A549 (cell line): ENCODE data around the gene PLRG1.

Experiments
- CTCF ChIP-seq: fragments of >200 bp; sonication (Bioruptor Twin); formaldehyde crosslinking; IDR thresholded peaks from 3 replicates; pipeline ENCODE4 v1.5.1; 2016
- EP300 ChIP-seq, 2 experiments: fragments of >200 bp; sonication (Bioruptor Twin); formaldehyde crosslinking; IDR thresholded peaks; 2 replicates in 1 of 2; 3 replicates in 1 of 2; pipeline ENCODE4 v1.6.1; 2016 to 2017
- SREBF2 ChIP-seq: fragments of 450-650 bp; IDR thresholded peaks from 2 replicates; pipeline ENCODE4 v1.6.1; 2014; ENCODE audit warnings: mild to moderate bottlenecking, moderate library complexity

DNA sequence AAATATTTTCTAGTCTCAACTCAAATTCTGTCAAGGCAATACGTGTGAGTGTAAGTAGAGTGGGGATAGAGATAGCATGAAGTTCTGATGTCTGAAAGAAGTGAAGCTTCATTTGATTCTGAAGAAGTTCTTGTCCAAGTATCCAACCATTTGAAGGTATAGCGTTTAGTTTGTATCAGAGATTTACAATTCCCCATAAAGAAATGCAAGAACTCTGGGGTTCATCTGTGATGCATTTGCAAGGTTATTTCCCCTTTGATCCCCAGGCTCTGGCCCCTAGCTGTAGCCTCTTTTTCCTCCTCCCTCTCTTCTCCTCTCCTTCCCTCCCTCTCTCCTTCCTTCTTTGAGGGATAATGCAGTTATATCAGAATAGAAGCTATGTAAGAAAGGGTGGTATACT lies 32.5 kb upstream of the PLRG1 start:
- no peak for TF ChIP-seq EP300 (IDR thresholded peaks at IDR 0.05)
- TF ChIP-seq CTCF: no peak
- no peak for TF ChIP-seq SREBF2
